HL-60 (cell line): ENCODE results near the gene POLH.

Experiments used
- CTCF ChIP-seq: IDR thresholded peaks from one replicate; pipeline ENCODE4 v1.5.1; 2011; ENCODE audit warnings: low read length, control low read depth, inconsistent platforms; ENCODE audit not compliant: insufficient read depth
- GABPA ChIP-seq: IDR thresholded peaks from 2 replicates; pipeline ENCODE4 v1.6.1; 2012; ENCODE audit warnings: low read depth
- POLR2AphosphoS5 ChIP-seq: IDR thresholded peaks from 2 replicates; pipeline ENCODE4 v1.6.1; 2012; ENCODE audit warnings: low read depth
- REST ChIP-seq: IDR thresholded peaks from 2 replicates; pipeline ENCODE4 v1.6.1; 2012; ENCODE audit warnings: low read depth; ENCODE audit not compliant: insufficient replicate concordance
- SPI1 ChIP-seq: IDR thresholded peaks from 2 replicates; pipeline ENCODE4 v1.6.1; 2012; ENCODE audit warnings: low read depth, mild to moderate bottlenecking, borderline replicate concordance

- TF ChIP-seq REST (no peak), CTCF (no peak), POLR2AphosphoS5 (no peak), GABPA (no peak), SPI1 (no peak)
Observed at GRCh38 chr6:43604174-43604573, 28.2 kb downstream of the POLH start.
